PC-3 (cell line): ENCODE data around the gene EAF2. TPM values are rescaled to one million over a fixed set of nuclear protein-coding genes. Genes with fewer than 3 reads are reported as not detected.

Source experiments
- ATAC-seq: fragments of 200-7000 bp; cut with Tn5 transposase; 2 replicates; pipeline ENCODE4 v1.9.1; 2020; ENCODE audit warnings: mild to moderate bottlenecking, moderate library complexity
- BruUV-seq: library from RNA; stranded (reverse); fragments of 400-500 nt; replicated peaks from 2 replicates; lab custom pipeline; 2021; lab: Mats Ljungman, UMichigan
- CTCF ChIA-PET: fragments of 300-600 bp; sonication (Branson Sonifier 250); formaldehyde crosslinking; loops from one replicate; lab custom pipeline; 2022; ENCODE audit warnings: antibody characterized with exemption; lab: Charles Lee
- POLR2A ChIA-PET: fragments of 300-600 bp; sonication (Branson Sonifier 250); formaldehyde crosslinking; loops from one replicate; lab custom pipeline; 2022; ENCODE audit warnings: antibody characterized with exemption; ENCODE audit not compliant: unreplicated experiment; lab: Charles Lee
- DNase-seq: peaks from one replicate; pipeline ENCODE4 v3.0.0-alpha.2; 2015
- H2AFZ ChIP-seq: fragments of 300-600 bp; sonication (generic); 2 replicates; pipeline ENCODE4 v1.6.0; 2016; ENCODE audit warnings: antibody characterized with exemption, low read length
- H3F3A ChIP-seq: fragments of 300-600 bp; sonication (generic); one replicate; pipeline ENCODE4 v1.6.0; 2017; ENCODE audit warnings: antibody characterized with exemption, low read length, control low read depth, mild to moderate bottlenecking; ENCODE audit not compliant: unreplicated experiment
- H3K27ac ChIP-seq: fragments of 300-600 bp; sonication (generic); 2 replicates; pipeline ENCODE4 v1.5.1; 2016; ENCODE audit warnings: mild to moderate bottlenecking, low read length
- H3K27me3 ChIP-seq: fragments of 300-600 bp; sonication (generic); 2 replicates; pipeline ENCODE4 v1.6.1; 2016; ENCODE audit warnings: low read length, mixed read lengths
- H3K36me3 ChIP-seq: fragments of 300-600 bp; sonication (generic); 2 replicates; pipeline ENCODE4 v1.6.1; 2016; ENCODE audit warnings: low read depth, mixed run types, low read length, mixed read lengths
- H3K4me1 ChIP-seq: fragments of 300-600 bp; sonication (generic); 2 replicates; pipeline ENCODE4 v1.5.1; 2016; ENCODE audit warnings: low read length; ENCODE audit not compliant: insufficient read depth
- H3K4me2 ChIP-seq: fragments of 300-600 bp; sonication (generic); 2 replicates; pipeline ENCODE4 v1.6.0; 2016; ENCODE audit warnings: low read length
- H3K4me3 ChIP-seq: fragments of 300-600 bp; sonication (generic); 2 replicates; pipeline ENCODE4 v1.5.1; 2016; ENCODE audit warnings: mild to moderate bottlenecking, low read length, mixed read lengths
- H3K79me2 ChIP-seq: fragments of 300-600 bp; sonication (generic); 2 replicates; pipeline ENCODE4 v1.6.1; 2017; ENCODE audit warnings: low read length, mixed read lengths
- H3K9ac ChIP-seq: fragments of 300-600 bp; sonication (generic); 2 replicates; pipeline ENCODE4 v1.6.0; 2016; ENCODE audit warnings: mild to moderate bottlenecking, low read length
- H3K9me2 ChIP-seq: fragments of 300-600 bp; sonication (generic); replicated peaks from 2 replicates; pipeline ENCODE4 v1.6.1; 2016; ENCODE audit warnings: mixed run types, low read length, mixed read lengths
- H3K9me3 ChIP-seq: fragments of 300-600 bp; sonication (generic); 2 replicates; pipeline ENCODE4 v1.6.1; 2016; ENCODE audit warnings: low read length, mixed read lengths
- H4K20me1 ChIP-seq: fragments of 300-600 bp; sonication (generic); 2 replicates; pipeline ENCODE4 v1.6.1; 2016; ENCODE audit warnings: low read length, mixed read lengths
- CTCF ChIP-seq: fragments of 300-600 bp; sonication (generic); conservative IDR thresholded peaks from 2 replicates; pipeline ENCODE4 v1.5.1; 2017; ENCODE audit warnings: antibody characterized with exemption, low read depth, mild to moderate bottlenecking, low read length
- EZH2 ChIP-seq: fragments of 300-600 bp; sonication (generic); IDR thresholded peaks from one replicate; pipeline ENCODE4 v1.6.1; 2017; ENCODE audit warnings: antibody characterized with exemption, mild to moderate bottlenecking, low read length; ENCODE audit not compliant: unreplicated experiment
- EZH2phosphoT487 ChIP-seq: fragments of 300-600 bp; sonication (generic); IDR thresholded peaks from 2 replicates; pipeline ENCODE4 v1.6.1; 2018; ENCODE audit warnings: mild to moderate bottlenecking, antibody characterized with exemption, low read length, borderline replicate concordance
- intact Hi-C: fragments of 100-400 bp; cut with micrococcal nuclease; formaldehyde crosslinking; loops from 2 replicates; pipeline ENCODE4 v1.9.0; 2023
- total RNA-seq: library from RNA; depleted of rRNA; stranded (reverse); fragments of >200 nt; gene quantifications from 2 replicates; pipeline ENCODE4 v1.2.3, GENCODE V29; 2014

Gene EAF2
- total RNA-seq, 1 experiment from 2014 or later = 2.8 TPM

GRCh38 chr3:121819236-121819635, 15.8 kb upstream of the EAF2 start:
- Histone ChIP-seq H4K20me1 (no peaks in the 10 kb centered on the region), H3K27ac (no peak overlapping the region), H3K9me2 (no peaks in the 10 kb centered on the region), H3K9me3 (peaks cover 11% of the 10 kb centered on the region; the same call in 1 of the 2 replicates), H3K27me3 (no peaks in the 10 kb centered on the region), H3K4me3 (no peak overlapping the region), H3K36me3 (peaks cover 47% of the 10 kb centered on the region), H3K79me2 (peaks cover 14% of the 10 kb centered on the region), H3F3A (no peaks in the 10 kb centered on the region), H3K4me2 (no peak overlapping the region), H3K4me1 (no peaks in the 10 kb centered on the region), H2AFZ (no peak overlapping the region), H3K9ac (no peak overlapping the region)
- intact Hi-C loops = no loop called here
- ChIA-PET POLR2A (no interaction called here), CTCF (no interaction called here)
- TF ChIP-seq CTCF (no peak), EZH2phosphoT487 (no peak), EZH2 (no peak)
- ATAC-seq = no peak
- BruUV-seq = no TSS peak
- no peak for DNase-seq

- no TSS peak for BruUV-seq
- H3K9me2 ChIP-seq = no peaks in the 10 kb centered on the region
- H3K27me3 ChIP-seq = no peaks in the 10 kb centered on the region
- H3K27ac ChIP-seq = no peak overlapping the region
- H3F3A ChIP-seq = no peaks in the 10 kb centered on the region
- no peaks in the 10 kb centered on the region for H4K20me1 ChIP-seq
- H3K4me1 ChIP-seq = no peaks in the 10 kb centered on the region
- no peak overlapping the region for H3K4me2 ChIP-seq
- ATAC-seq (no peak), DNase-seq (no peak)
- ChIA-PET POLR2A (interaction anchor here (0.6 kb wide), 1 partner anchor 72 kb away, joined by 3 read pairs; the partner anchor contains the start of gene GOLGB1), CTCF (interaction anchor here (0.7 kb wide), 1 partner anchor 292 kb away, joined by 3 read pairs; no protein-coding TSS in a partner anchor)
- no peak overlapping the region for H3K4me3 ChIP-seq
- H3K36me3 ChIP-seq = peaks cover 69% of the 10 kb centered on the region
- TF ChIP-seq EZH2phosphoT487 = no peak
- TF ChIP-seq EZH2 = no peak
- TF ChIP-seq CTCF = no peak
- H3K9me3 ChIP-seq = peaks cover 11% of the 10 kb centered on the region; the same call in 1 of the 2 replicates
- H3K9ac ChIP-seq = no peak overlapping the region
- intact Hi-C loops = no loop called here
- H3K79me2 ChIP-seq = peaks cover 3% of the 10 kb centered on the region
- no peak overlapping the region for H2AFZ ChIP-seq
Measured at GRCh38 chr3:121821421-121822199, 13.4 kb upstream of the EAF2 start.

DNA sequence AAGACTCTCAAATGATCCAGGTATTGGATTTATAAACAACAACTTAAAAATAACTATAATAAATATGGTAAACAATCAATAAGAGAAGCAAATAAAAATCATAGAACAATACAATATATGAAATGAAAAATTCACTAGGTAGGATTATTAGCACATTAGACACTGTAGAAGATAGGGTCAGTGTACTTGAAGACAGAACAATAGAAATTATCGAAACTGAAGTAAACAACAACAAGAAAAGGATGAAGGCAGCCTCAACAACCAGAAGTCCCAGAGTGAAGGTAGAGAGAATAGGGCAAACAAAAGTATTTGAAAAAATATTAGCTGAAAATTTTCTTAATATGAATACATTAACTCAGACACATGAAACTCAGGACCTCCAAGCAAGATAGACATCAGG, 12.0 kb upstream of the EAF2 start:
- Histone ChIP-seq H2AFZ (no peak overlapping the region), H3K4me1 (no peaks in the 10 kb centered on the region), H3F3A (no peaks in the 10 kb centered on the region), H3K4me2 (no peak overlapping the region), H3K36me3 (peaks cover 70% of the 10 kb centered on the region), H3K4me3 (no peak overlapping the region), H3K9me3 (peaks cover 11% of the 10 kb centered on the region; the same call in 1 of the 2 replicates), H3K9me2 (no peaks in the 10 kb centered on the region), H3K27ac (no peak overlapping the region), H4K20me1 (no peaks in the 10 kb centered on the region), H3K9ac (no peak overlapping the region), H3K79me2 (peaks cover 3% of the 10 kb centered on the region), H3K27me3 (no peaks in the 10 kb centered on the region)
- no peak for TF ChIP-seq EZH2phosphoT487
- TF ChIP-seq EZH2 = no peak
- TF ChIP-seq CTCF = no peak
- ChIA-PET POLR2A (no interaction called here), CTCF (no interaction called here)
- no peak for ATAC-seq
- intact Hi-C loops = no loop called here
- no peak for DNase-seq
- BruUV-seq = no TSS peak
